ENCODE measurements around the gene RAD54L2. TPM values are rescaled to one million over a fixed set of nuclear protein-coding genes. Genes with fewer than 3 reads are reported as not detected.
"Not testable (repeated sequence)": the region's sequence is repeated elsewhere in the genome, so short reads cannot be mapped to it uniquely, and the experiment has no call there.

RAD54L2 gene
- total RNA-seq, 4 donors from 2014 or later = 14.5 to 28.6 (median 26.5) TPM

GRCh38 chr3:51538115-51538458, 432 bp upstream of the RAD54L2 start:
- peak; percentile 1 for ATAC-seq

GRCh38 chr3:51539291-51539941, 897 bp downstream of the RAD54L2 start:
- no peaks in the 10 kb centered on the region for H3K27me3 ChIP-seq
- H3K36me3 ChIP-seq = peaks cover 0 to 20% of the 10 kb centered on the region in 2 donors
- WGBS, 2 donors (ENCODE audit: low coverage in 1 of 2) = 0 to 2% methylated on average over 4 to 7 of the region's 11 CpGs
- TF ChIP-seq POLR2A (IDR thresholded peaks at IDR 0.05) (no peak), CTCF (IDR thresholded peaks at IDR 0.05) (no peak), EP300 (IDR thresholded peaks at IDR 0.05) (no peak), POLR2AphosphoS5 (IDR thresholded peaks at IDR 0.05) (no peak)
- H3K4me1 ChIP-seq = peaks cover 0 to 34% (median 5%) of the 10 kb centered on the region in 3 donors
- H3K27ac ChIP-seq = peak overlapping the region; percentile 85 to 94 (median 89)
- ATAC-seq = peak; percentile 24
- H3K9me3 ChIP-seq = no peaks in the 10 kb centered on the region
- H3K4me3 ChIP-seq = peak overlapping the region; percentile 93 to 99

More at GRCh38 chr3:51538115-51538458, 432 bp upstream of the RAD54L2 start:
- peak overlapping the region; percentile 93 to 99 for H3K4me3 ChIP-seq
- H3K27me3 ChIP-seq = no peaks in the 10 kb centered on the region
- WGBS, 2 donors (ENCODE audit: low coverage in 1 of 2) = 0 to 2% methylated on average over 3 to 5 of the region's 7 CpGs
- peaks cover 0 to 12% of the 10 kb centered on the region in 2 donors for H3K36me3 ChIP-seq
- peak overlapping the region; percentile 62 to 94 (median 89) for H3K27ac ChIP-seq
- H3K4me1 ChIP-seq = peaks cover 0 to 34% (median 5%) of the 10 kb centered on the region in 3 donors
- no peaks in the 10 kb centered on the region for H3K9me3 ChIP-seq
- no peak for TF ChIP-seq CTCF (IDR thresholded peaks at IDR 0.05)
- no peak for TF ChIP-seq POLR2AphosphoS5 (IDR thresholded peaks at IDR 0.05)
- no peak for TF ChIP-seq EP300 (IDR thresholded peaks at IDR 0.05)
- no peak for TF ChIP-seq POLR2A (IDR thresholded peaks at IDR 0.05)

GRCh38 chr3:51542596-51542995, 4.1 kb downstream of the RAD54L2 start:
- peaks cover 0 to 46% of the 10 kb centered on the region in 2 donors for H3K36me3 ChIP-seq
- H3K27ac ChIP-seq, H3K9me3 ChIP-seq, H3K4me3 ChIP-seq, H3K27me3 ChIP-seq, ATAC-seq: not testable (repeated sequence)
- peaks cover 0 to 30% (median 4%) of the 10 kb centered on the region in 3 donors for H3K4me1 ChIP-seq
- WGBS, 2 donors (ENCODE audit: low coverage in 1 of 2) = 96 to 97% methylated on average over 4 to 6 of the region's 11 CpGs

GRCh38 chr3:51544011-51544775, 5.7 kb downstream of the RAD54L2 start:
- WGBS, 2 donors (ENCODE audit: low coverage in 1 of 2) = 83% methylated on average over 2 of the region's 3 CpGs; no CpG with 5 or more reads in 1 of the 2 donors
- no peak overlapping the region for H3K27ac ChIP-seq
- H3K36me3 ChIP-seq = peaks cover 0 to 62% of the 10 kb centered on the region in 2 donors
- no peak for TF ChIP-seq POLR2A (IDR thresholded peaks at IDR 0.05)
- TF ChIP-seq CTCF (IDR thresholded peaks at IDR 0.05) = no peak
- no peak for TF ChIP-seq EP300 (IDR thresholded peaks at IDR 0.05)
- no peak for TF ChIP-seq POLR2AphosphoS5 (IDR thresholded peaks at IDR 0.05)
- peaks cover 0 to 22% (median 0%) of the 10 kb centered on the region in 3 donors for H3K4me1 ChIP-seq
- no peak for ATAC-seq
- H3K9me3 ChIP-seq = no peaks in the 10 kb centered on the region
- H3K27me3 ChIP-seq = no peaks in the 10 kb centered on the region
- no peak overlapping the region for H3K4me3 ChIP-seq

GRCh38 chr3:51547274-51547673, 8.8 kb downstream of the RAD54L2 start:
- Histone ChIP-seq H3K4me3 (no peak overlapping the region), H3K27ac (no peak overlapping the region), H3K27me3 (no peaks in the 10 kb centered on the region), H3K36me3 (peaks cover 0 to 89% of the 10 kb centered on the region in 2 donors), H3K9me3 (no peaks in the 10 kb centered on the region), H3K4me1 (no peaks in the 10 kb centered on the region)
- no peak for ATAC-seq
- no peak for TF ChIP-seq POLR2A (IDR thresholded peaks at IDR 0.05)
- no peak for TF ChIP-seq EP300 (IDR thresholded peaks at IDR 0.05)
- no peak for TF ChIP-seq CTCF (IDR thresholded peaks at IDR 0.05)
- no peak for TF ChIP-seq POLR2AphosphoS5 (IDR thresholded peaks at IDR 0.05)
- WGBS, 2 donors (ENCODE audit: low coverage in 1 of 2) = 88 to 95% methylated on average over 4 to 6 of the region's 6 CpGs

Measured in gastroesophageal sphincter (tissue), 4 donors.